Measurements from ENCODE around the gene KCNIP1.

KCNIP1 gene

DNA sequence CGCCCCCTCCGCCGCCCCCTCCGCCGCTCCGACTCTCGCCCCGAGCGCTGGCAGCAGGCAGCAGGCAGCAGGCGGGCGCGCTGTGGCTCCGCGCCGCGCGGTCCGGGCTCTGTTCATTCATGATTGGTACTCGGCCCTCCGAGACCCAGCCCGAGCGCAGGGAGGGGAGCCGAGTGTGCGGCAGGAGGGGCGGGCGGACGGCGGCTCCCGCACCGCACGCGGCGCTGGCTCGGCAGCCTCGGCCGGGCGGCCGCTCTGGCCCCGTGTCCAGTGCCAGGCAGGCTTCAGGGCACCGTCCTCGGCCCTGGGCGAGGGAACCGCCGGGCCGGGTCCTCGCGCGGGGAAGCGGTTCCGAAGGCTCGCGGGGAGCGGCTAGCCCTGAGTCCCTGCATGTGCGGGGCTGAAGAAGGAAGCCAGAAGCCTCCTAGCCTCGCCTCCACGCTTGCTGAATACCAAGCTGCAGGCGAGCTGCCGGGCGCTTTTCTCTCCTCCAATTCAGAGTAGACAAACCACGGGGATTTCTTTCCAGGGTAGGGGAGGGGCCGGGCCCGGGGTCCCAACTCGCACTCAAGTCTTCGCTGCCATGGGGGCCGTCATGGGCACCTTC, at the start of gene KCNIP1:
Gene KCNIP1, plus strand, starts transcription at position 31 of the 607 bp plus-strand sequence.
- no peak for DNase-seq

DNA sequence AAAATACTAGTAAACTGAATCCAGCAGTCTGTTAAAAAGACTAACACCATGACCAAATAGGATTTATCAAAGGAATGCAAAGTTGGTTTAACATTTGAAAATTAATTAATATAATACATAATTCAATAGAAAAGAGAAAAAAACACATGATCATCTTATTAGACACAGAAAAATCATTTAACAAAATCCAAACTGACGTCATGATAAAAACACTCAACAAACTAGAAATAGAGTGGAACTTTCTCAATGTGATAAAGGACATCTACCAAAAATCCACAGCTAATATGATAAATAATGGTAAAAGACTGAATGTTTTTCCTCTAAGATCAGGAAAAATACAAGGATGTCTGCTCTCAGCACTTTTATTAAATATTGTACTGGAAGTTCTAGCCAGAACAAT, 40.4 kb upstream of the KCNIP1 start:
- no peak for DNase-seq

GRCh38 chr5:170464280-170465127, 39.3 kb upstream of the KCNIP1 start:
- DNase-seq, result no peak

- DNase-seq, result no peak
Observed at GRCh38 chr5:170466553-170466952, 37.3 kb upstream of the KCNIP1 start.

DNA sequence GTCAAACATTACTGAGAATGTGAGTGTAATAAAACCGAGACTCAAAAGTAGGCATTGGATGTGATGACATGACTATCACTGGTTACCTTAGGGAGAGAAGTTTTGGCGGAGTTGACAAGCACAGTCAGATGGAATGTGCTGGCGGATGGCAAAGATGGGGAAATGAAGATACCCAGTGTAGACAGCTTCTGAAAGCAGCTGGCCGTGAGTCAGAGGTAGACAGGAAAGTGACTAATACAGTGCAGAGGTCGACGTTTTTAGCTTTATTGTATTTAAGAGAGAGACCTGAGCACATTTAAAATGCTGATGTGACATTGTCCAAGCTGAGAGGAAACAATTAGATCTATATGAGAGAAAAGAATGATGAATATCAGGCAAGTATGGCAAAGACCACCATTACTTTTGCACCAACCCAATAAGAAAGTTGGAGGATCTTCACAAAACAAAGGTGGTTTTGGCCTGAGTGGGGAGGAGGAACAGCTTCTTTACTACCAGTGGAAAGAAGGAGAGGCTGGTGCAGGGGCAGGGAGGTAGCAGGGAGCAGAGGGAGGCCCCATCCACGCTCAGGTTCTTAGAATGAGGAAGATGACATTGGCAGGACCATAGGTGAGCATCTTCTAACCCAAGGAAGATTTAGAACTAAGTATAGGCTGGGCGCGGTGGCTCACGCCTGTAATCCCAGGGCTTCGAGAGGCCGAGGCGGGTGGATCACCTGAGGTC, 36.7 kb upstream of the KCNIP1 start:
- DNase-seq, result peak; percentile 30

DNA sequence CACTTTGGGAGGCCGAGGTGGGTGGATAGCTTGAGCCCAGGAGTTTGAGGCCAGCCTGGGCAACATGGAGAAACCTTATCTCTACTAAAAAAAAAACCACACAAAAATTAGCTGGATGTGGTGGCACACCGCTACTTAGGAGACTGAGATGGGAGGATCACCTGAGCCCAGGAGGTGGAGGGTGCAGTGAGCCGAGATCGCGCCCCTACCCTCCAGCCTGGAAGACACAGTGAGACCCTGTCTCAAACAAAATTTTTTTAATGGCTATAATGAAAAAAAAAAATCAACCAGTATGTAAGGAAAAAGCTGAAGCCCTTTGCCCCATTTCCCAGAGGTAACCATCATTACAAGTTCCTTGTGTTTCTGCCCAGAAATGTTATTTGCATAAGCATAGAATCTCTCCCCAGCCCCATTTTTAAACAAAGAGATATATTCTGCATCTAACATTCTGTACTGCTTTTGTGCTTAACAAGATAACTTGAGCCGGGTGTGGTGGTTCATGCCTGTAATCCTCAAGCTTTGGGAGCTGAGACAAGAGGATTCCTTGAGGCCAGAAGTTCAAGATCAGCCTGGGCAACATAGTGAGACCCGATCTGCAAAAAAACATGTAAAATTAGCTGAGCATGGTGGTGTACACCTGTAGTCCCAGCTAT, 35.1 kb upstream of the KCNIP1 start:
- DNase-seq, result no peak

GRCh38 chr5:170469414-170469813, 34.4 kb upstream of the KCNIP1 start:
- no peak for DNase-seq

- no peak for DNase-seq
Observed at GRCh38 chr5:170470275-170470674, 33.5 kb upstream of the KCNIP1 start.

GRCh38 chr5:170470808-170471404, 32.9 kb upstream of the KCNIP1 start:
- no peak for DNase-seq

- no peak for DNase-seq
Observed at GRCh38 chr5:170471551-170472178, 32.2 kb upstream of the KCNIP1 start.

- no peak for DNase-seq
Observed at GRCh38 chr5:170473642-170474041, 30.2 kb upstream of the KCNIP1 start.

DNA sequence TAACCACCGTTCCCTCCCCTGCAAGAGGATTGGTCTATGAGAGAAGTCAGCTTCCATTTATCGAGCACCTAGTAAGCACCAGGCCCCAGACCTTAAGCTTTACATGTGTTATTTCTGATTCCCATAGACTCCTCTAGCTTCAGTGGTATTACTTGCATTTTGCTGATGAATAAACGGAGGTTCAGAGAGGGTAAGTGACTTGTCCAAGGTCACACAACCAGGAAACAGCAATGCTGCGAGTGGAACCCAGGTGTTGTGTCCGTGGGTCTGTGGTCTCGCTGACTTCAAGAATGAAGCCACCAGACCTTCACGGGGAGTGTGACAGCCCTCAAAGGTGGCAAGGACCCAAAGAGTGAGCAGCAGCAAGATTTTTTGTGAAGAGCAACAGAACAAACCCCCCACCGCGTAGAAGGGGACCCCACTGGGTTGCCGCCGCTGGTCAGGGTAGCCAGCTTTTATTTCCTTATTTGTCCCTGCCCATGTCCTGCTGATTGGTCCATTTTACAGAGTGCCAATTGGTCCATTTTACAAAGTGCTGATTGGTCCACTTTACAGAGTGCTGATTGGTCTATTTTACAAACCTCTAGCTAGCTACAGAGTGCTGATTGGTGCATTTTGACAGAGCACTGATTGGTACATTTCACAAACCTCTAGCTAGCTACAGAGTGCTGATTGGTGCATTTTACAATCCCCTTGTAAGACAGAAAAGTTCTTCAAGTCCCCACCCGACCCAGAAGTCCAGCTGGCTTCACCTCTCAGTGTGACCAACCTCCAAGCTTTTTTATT, 29.1 kb upstream of the KCNIP1 start:
- DNase-seq, result no peak

- DNase-seq, result no peak
Observed at GRCh38 chr5:170475294-170476000, 28.4 kb upstream of the KCNIP1 start.

DNA sequence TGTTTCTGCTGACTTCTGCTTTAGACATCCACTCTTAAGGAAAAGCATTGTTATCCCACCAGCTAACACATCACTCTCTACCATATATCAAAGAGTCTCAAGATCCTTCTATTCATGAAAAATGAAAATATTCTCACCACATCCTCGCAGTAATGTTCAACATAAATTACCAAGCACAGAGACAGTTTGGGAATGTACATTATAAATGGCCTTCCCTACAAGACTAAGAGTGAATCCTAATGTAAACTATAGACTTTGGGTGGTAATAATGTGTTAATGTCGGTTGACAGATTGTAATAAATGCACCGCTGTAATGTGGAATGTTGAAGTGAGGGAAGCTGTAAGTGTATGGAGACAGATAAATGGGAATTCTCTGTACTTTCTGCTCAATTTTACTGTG, 27.1 kb upstream of the KCNIP1 start:
- DNase-seq, result no peak

DNA sequence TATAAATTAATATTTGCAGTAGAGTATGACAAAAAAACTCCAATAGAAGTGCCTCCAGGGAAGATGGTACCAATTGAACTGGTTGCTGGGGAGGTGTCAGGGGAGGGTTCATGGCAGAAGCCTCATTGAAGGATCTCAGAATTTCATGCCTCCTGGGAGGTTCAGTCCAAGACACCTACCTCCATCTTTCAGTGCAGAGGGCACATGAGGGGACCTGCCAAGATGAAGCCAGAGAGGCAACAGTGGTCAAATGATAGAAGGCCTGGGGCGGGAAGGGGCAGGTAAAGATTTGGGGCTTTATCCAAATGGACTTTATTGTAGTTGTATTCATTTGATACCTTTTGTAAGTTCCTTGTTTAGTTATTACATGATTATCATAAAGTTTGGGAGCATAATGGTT, 25.9 kb upstream of the KCNIP1 start:
- DNase-seq, result no peak

DNA sequence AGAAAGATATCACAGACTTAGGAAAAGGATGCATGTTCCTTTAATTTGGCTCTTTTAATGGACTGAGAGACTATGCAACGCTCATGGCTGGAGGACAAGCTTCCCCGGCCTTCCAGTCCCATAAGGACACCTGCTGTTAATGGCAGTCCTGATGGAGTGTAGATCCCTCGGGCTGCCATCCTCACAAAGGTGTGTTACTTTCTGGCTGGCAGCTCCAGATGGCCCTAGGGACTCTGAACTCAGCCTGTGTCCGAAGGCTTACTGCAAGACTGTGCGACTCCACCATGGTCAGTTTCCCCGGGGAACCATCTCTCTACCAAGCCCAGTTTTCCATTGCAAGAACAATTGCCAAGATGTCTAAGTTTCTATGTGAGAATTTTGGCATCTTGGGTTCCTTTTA, 25.5 kb upstream of the KCNIP1 start:
- no peak for DNase-seq

DNA sequence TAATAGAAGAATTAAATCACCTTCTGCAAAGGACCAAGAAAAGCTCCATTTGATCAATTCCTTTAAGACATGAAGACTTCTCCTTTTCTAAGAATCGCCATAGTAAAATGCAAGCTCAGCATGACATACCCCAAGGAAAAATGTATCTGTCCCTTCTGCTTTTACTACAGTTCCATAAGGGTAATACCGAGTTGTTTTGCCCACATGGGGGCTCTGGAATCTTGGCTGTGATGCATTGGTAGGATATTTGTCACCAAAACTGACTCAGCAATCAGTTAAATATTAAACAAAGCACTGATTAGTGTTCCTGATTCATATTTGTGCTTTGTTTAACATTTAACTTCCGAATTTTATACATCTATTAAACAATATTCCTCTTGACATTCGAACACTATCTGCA, 24.3 kb upstream of the KCNIP1 start:
- DNase-seq, result no peak

DNA sequence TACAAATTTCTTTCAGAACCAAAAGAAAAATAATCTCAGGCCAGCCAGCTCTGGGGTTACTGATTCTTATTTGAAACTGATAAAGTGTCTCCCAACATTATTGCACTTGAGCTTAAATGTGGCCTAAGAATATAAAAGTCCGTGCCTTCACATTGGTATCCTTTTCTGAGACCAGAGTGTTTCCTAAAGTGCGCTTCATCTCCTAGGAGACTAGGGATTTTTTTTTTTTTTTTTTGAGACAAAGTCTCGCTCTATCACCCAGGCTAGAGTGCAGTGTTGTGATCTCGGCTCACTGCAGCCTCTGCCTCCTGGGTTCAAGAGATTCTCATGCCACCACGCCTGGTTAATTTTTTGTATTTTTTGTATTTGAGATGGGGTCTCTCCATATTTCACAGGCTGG, 23.6 kb upstream of the KCNIP1 start:
- no peak for DNase-seq

GRCh38 chr5:170481849-170482248, 22.0 kb upstream of the KCNIP1 start:
- DNase-seq, result no peak

DNA sequence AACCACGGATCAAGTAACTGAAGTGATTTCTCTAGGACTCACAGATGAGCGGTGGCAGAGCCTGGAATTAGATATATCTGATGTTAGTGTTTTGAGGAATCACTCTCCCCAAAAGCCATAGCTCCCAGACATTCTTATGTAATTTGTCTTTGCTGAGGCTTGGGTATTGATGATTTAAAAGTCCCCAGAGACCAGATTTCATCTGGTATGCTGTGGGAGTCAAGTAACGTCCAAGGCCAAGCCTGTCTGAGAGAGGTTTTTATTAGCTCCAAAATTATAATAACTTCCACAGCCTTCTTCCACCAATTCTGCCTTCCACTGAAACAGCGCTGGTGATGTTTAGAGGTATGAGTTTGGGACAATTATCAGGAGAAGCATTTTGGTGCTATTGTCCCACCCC, 21.3 kb upstream of the KCNIP1 start:
- no peak for DNase-seq
